SK-N-SH (cell line): Measurements from ENCODE around the gene POLD2. TPM values are rescaled to one million over a fixed set of nuclear protein-coding genes. Genes with fewer than 3 reads are reported as not detected.

Experiments
- CTCF ChIA-PET: fragments of 300-600, 350-600 bp; formaldehyde crosslinking; extraction: SDS; loops from one replicate; lab custom pipeline; 2021; lab: Yijun Ruan, JAX
- POLR2A ChIA-PET: fragments of 350-600 bp; sonication (Branson Sonifier 250); formaldehyde crosslinking; extraction: SDS; loops from one replicate; lab custom pipeline; 2020; ENCODE audit warnings: antibody characterized with exemption, inconsistent platforms; lab: Yijun Ruan, JAX
- DNase-seq: peaks from one replicate; pipeline ENCODE4 v3.0.0; 2012
- H2AFZ ChIP-seq: fragments of 200-600 bp; sonication (generic); 2 replicates; pipeline ENCODE4 v1.8.1; 2016; ENCODE audit warnings: antibody characterized with exemption, mild to moderate bottlenecking, low read depth
- H3F3A ChIP-seq: fragments of 200-600 bp; sonication (generic); replicated peaks from 2 replicates; pipeline ENCODE3; 2016; ENCODE audit warnings: antibody characterized with exemption, mild to moderate bottlenecking; ENCODE audit not compliant: insufficient read depth
- H3K27ac ChIP-seq, 2 experiments: fragments of 200-500 bp in 1 of 2; fragments of 200-600 bp in 1 of 2; sonication (Bioruptor generic) in 1 of 2; sonication (generic), shearing (Covaris generic) in 1 of 2; 2 replicates each; pipeline versions ENCODE4 v1.5.1 to v1.6.1; 2014 to 2016; ENCODE audit warnings: low read depth in 2 of 2, inconsistent platforms in 1 of 2, low read length in 1 of 2, mild to moderate bottlenecking in 1 of 2, mixed read lengths in 1 of 2
- H3K27me3 ChIP-seq: fragments of 200-600 bp; sonication (generic), shearing (Covaris generic); 2 replicates; pipeline ENCODE4 v1.6.1; 2016; ENCODE audit warnings: mixed run types; ENCODE audit not compliant: insufficient read depth
- H3K36me3 ChIP-seq, 2 experiments: fragments of 200-500 bp in 1 of 2; fragments of 200-600 bp in 1 of 2; sonication (Bioruptor generic) in 1 of 2; sonication (generic) in 1 of 2; replicated peaks in 1 of 2; 2 replicates each; pipeline versions ENCODE3 to v1.5.1; 2014 to 2016; ENCODE audit warnings: low read length in 1 of 2, mild to moderate bottlenecking in 1 of 2; ENCODE audit not compliant: insufficient read depth in 2 of 2, control insufficient read depth in 1 of 2
- H3K4me1 ChIP-seq, 2 experiments: fragments of 200-500 bp in 1 of 2; fragments of 200-600 bp in 1 of 2; sonication (Bioruptor generic) in 1 of 2; sonication (generic), shearing (Covaris generic) in 1 of 2; 2 replicates each; pipeline versions ENCODE4 v1.5.1 to v1.6.1; 2014 to 2016; ENCODE audit warnings: low read depth in 1 of 2, low read length in 1 of 2, mixed run types in 1 of 2; ENCODE audit not compliant: insufficient read depth in 2 of 2, control insufficient read depth in 1 of 2
- H3K4me2 ChIP-seq: fragments of 200-600 bp; sonication (generic), shearing (Covaris generic); 2 replicates; pipeline ENCODE4 v1.6.1; 2017; ENCODE audit warnings: mixed run types
- H3K4me3 ChIP-seq, 2 experiments: fragments of 200-500 bp in 1 of 2; fragments of 200-600 bp in 1 of 2; sonication (Bioruptor generic) in 1 of 2; sonication (generic), shearing (Covaris generic) in 1 of 2; 2 replicates each; pipeline versions ENCODE4 v1.5.1 to v1.8.1; 2014 to 2016; ENCODE audit warnings: low read depth in 2 of 2, inconsistent platforms in 1 of 2, low read length in 1 of 2, mild to moderate bottlenecking in 1 of 2, mixed read lengths in 1 of 2, moderate library complexity in 1 of 2
- H3K79me2 ChIP-seq: fragments of 200-600 bp; sonication (generic); 2 replicates; pipeline ENCODE4 v1.8.1; 2017; ENCODE audit warnings: mild to moderate bottlenecking; ENCODE audit not compliant: insufficient read depth
- H3K9ac ChIP-seq: fragments of 200-600 bp; sonication (generic); 2 replicates; pipeline ENCODE4 v1.6.1; 2017; ENCODE audit warnings: mixed run types
- H3K9me2 ChIP-seq: fragments of 200-600 bp; sonication (generic); 2 replicates; pipeline ENCODE4 v1.6.1; 2017; ENCODE audit warnings: mixed run types
- H3K9me3 ChIP-seq: fragments of 200-600 bp; sonication (generic); 2 replicates; pipeline ENCODE4 v1.6.1; 2017; ENCODE audit warnings: mixed run types, mild to moderate bottlenecking, moderate library complexity
- H4K20me1 ChIP-seq: fragments of 200-600 bp; sonication (generic); 2 replicates; pipeline ENCODE4 v1.6.1; 2017; ENCODE audit warnings: mild to moderate bottlenecking, mixed run types; ENCODE audit not compliant: insufficient read depth
- EZH2phosphoT487 ChIP-seq: fragments of 200-600 bp; sonication (generic); IDR thresholded peaks from 2 replicates; pipeline ENCODE4 v1.6.1; 2017; ENCODE audit warnings: low read depth, mixed run types, mild to moderate bottlenecking, antibody characterized with exemption, moderate library complexity, borderline replicate concordance
- FOSL2 ChIP-seq: IDR thresholded peaks from 2 replicates; pipeline ENCODE4 v1.4.0; 2012; ENCODE audit warnings: low read depth, mild to moderate bottlenecking, moderate library complexity, borderline replicate concordance
- FOXM1 ChIP-seq: IDR thresholded peaks from 2 replicates; pipeline ENCODE4 v1.4.0; 2012; ENCODE audit warnings: low read depth, mild to moderate bottlenecking
- POLR2AphosphoS5 ChIP-seq: IDR thresholded peaks from 2 replicates; pipeline ENCODE4 v1.6.1; 2012; ENCODE audit warnings: low read depth, low read length
- RXRA ChIP-seq: IDR thresholded peaks from 2 replicates; pipeline ENCODE4 v1.4.0; 2012; ENCODE audit warnings: low read depth, mild to moderate bottlenecking, borderline replicate concordance
- SMC3 ChIP-seq: IDR thresholded peaks from 2 replicates; pipeline ENCODE4 v1.6.1; 2012; ENCODE audit warnings: low read depth, low read length, improper control_type of control experiment
- TEAD4 ChIP-seq: IDR thresholded peaks from 2 replicates; pipeline ENCODE4 v1.4.0; 2012; ENCODE audit warnings: mild to moderate bottlenecking, borderline replicate concordance; ENCODE audit not compliant: insufficient read depth
- WGBS: methylation state at CpG from one replicate; pipeline ENCODE4 v1.1.6; 2017; ENCODE audit warnings: low lambda C conversion rate; 5-methylcytosine and 5-hydroxymethylcytosine counted together
- polyA plus RNA-seq, 3 experiments: library from polyadenylated mRNA; depleted of rRNA; stranded (reverse); fragments of >200 nt; gene quantifications; 2 replicates each; pipeline ENCODE4 v1.2.3, GENCODE V29; 2012
- TF ChIP-seq, protein P1 (sequence below): IDR thresholded peaks from 2 replicates; pipeline ENCODE4; 2012
- TF ChIP-seq, protein P2 (sequence below): IDR thresholded peaks from 2 replicates; pipeline ENCODE4 v1.4.0; 2012; ENCODE audit warnings: low read depth, borderline replicate concordance
- TF ChIP-seq, protein P3 (sequence below): IDR thresholded peaks from 2 replicates; pipeline ENCODE4 v1.6.1; 2012; ENCODE audit warnings: mild to moderate bottlenecking, low read depth, low read length, moderate library complexity
- TF ChIP-seq, protein P4 (sequence below): fragments of 150-350 bp; IDR thresholded peaks from 2 replicates; pipeline ENCODE4 v1.6.1; 2017; ENCODE audit warnings: antibody characterized with exemption, low read length, low read depth, borderline replicate concordance

The POLD2 gene
- polyA plus RNA-seq, 1 of the 3 experiments (the other 2 are of a cell fraction), result 194 TPM

DNA sequence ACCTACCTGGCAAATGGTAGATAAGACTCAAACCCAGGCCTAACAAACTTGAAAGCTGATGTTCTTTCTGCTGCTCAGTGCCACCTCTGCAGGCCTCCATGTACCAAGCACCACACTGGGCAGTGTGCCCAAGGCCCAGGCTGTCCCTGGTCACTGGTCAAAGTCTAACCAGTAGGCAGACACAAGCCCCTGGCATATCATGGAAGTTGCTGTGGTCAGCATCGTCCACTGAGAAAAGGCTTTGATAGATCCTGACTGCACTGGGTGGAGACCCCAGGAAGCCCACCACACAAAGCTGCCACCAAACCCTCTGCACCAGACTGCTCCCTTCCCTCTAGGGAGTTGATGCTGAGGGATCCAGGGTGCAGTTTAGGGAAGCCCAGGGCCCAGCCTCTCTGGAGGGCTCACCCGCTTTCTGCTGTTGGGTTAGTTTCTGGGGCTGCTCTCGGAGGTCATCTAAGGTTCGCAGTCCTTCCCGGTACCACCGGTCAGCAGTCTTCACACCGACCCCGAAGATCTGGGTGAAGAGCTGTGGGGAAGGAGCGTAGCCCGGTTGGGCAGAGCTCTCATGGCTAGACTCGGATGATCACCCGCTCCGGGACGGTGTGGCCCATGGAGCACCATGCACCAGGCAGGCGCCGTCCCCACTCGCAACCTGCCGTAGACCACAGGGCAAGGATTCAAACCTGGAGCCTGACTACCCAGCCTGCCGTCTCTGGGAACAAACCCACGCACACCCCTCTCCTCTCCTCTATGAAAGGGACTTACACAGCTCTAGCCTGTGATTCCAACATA, 47.0 kb downstream of the POLD2 start:
- H3K79me2 ChIP-seq, result peaks cover 12% of the 10 kb centered on the region
- WGBS, result 99% methylated on average over 19 of the region's 20 CpGs
- CTCF ChIA-PET, result interaction anchor here (0.7 to 1.5 kb wide), 6 partner anchors 9 to 46 kb away, joined by 3 to 6 read pairs (median 3); no protein-coding TSS in a partner anchor
- peaks cover 24% of the 10 kb centered on the region for H3F3A ChIP-seq
- no peaks in the 10 kb centered on the region for H3K9me2 ChIP-seq
- H3K4me1 ChIP-seq, result peaks cover 10 to 23% of the 10 kb centered on the region in 2 experiments
- no peaks in the 10 kb centered on the region for H3K27me3 ChIP-seq
- no peak overlapping the region for H3K27ac ChIP-seq
- H3K4me2 ChIP-seq, result no peak overlapping the region
- no peak overlapping the region for H2AFZ ChIP-seq
- TF ChIP-seq, protein P1, sequence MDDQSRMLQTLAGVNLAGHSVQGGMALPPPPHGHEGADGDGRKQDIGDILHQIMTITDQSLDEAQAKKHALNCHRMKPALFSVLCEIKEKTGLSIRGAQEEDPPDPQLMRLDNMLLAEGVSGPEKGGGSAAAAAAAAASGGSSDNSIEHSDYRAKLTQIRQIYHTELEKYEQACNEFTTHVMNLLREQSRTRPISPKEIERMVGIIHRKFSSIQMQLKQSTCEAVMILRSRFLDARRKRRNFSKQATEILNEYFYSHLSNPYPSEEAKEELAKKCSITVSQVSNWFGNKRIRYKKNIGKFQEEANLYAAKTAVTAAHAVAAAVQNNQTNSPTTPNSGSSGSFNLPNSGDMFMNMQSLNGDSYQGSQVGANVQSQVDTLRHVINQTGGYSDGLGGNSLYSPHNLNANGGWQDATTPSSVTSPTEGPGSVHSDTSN, result no peak
- TF ChIP-seq, protein P2, sequence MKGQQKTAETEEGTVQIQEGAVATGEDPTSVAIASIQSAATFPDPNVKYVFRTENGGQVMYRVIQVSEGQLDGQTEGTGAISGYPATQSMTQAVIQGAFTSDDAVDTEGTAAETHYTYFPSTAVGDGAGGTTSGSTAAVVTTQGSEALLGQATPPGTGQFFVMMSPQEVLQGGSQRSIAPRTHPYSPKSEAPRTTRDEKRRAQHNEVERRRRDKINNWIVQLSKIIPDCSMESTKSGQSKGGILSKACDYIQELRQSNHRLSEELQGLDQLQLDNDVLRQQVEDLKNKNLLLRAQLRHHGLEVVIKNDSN, result no peak
- TF ChIP-seq RXRA (no peak), EZH2phosphoT487 (no peak), TEAD4 (no peak), POLR2AphosphoS5 (no peak), FOSL2 (no peak), SMC3 (no peak), FOXM1 (no peak)
- TF ChIP-seq, protein P3, sequence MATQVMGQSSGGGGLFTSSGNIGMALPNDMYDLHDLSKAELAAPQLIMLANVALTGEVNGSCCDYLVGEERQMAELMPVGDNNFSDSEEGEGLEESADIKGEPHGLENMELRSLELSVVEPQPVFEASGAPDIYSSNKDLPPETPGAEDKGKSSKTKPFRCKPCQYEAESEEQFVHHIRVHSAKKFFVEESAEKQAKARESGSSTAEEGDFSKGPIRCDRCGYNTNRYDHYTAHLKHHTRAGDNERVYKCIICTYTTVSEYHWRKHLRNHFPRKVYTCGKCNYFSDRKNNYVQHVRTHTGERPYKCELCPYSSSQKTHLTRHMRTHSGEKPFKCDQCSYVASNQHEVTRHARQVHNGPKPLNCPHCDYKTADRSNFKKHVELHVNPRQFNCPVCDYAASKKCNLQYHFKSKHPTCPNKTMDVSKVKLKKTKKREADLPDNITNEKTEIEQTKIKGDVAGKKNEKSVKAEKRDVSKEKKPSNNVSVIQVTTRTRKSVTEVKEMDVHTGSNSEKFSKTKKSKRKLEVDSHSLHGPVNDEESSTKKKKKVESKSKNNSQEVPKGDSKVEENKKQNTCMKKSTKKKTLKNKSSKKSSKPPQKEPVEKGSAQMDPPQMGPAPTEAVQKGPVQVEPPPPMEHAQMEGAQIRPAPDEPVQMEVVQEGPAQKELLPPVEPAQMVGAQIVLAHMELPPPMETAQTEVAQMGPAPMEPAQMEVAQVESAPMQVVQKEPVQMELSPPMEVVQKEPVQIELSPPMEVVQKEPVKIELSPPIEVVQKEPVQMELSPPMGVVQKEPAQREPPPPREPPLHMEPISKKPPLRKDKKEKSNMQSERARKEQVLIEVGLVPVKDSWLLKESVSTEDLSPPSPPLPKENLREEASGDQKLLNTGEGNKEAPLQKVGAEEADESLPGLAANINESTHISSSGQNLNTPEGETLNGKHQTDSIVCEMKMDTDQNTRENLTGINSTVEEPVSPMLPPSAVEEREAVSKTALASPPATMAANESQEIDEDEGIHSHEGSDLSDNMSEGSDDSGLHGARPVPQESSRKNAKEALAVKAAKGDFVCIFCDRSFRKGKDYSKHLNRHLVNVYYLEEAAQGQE, result no peak
- TF ChIP-seq, protein P4, sequence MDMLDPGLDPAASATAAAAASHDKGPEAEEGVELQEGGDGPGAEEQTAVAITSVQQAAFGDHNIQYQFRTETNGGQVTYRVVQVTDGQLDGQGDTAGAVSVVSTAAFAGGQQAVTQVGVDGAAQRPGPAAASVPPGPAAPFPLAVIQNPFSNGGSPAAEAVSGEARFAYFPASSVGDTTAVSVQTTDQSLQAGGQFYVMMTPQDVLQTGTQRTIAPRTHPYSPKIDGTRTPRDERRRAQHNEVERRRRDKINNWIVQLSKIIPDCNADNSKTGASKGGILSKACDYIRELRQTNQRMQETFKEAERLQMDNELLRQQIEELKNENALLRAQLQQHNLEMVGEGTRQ, result no peak
- H3K4me3 ChIP-seq, result no peak overlapping the region
- H3K9me3 ChIP-seq, result no peaks in the 10 kb centered on the region
- POLR2A ChIA-PET, result interaction anchor here (0.7 to 1.8 kb wide), 2 partner anchors 32 to 48 kb away, joined by 3 to 6 read pairs; partner anchors contain the start of gene DBNL
- no peaks in the 10 kb centered on the region for H4K20me1 ChIP-seq
- no peak for DNase-seq
- peaks cover 22 to 69% of the 10 kb centered on the region in 2 experiments for H3K36me3 ChIP-seq
- H3K9ac ChIP-seq, result no peak overlapping the region
